IMR-90 (cell line): ENCODE results near the gene ACIN1. TPM values are rescaled to one million over a fixed set of nuclear protein-coding genes. Genes with fewer than 3 reads are reported as not detected.

Experiments
- ATAC-seq: fragments of 200-7000 bp; cut with Tn5 transposase; 2 replicates; pipeline ENCODE4 v1.9.1; 2020; ENCODE audit warnings: low read depth, mild to moderate bottlenecking, moderate library complexity
- BruUV-seq: library from RNA; stranded (reverse); fragments of 400-500 nt; replicated peaks from 2 replicates; lab custom pipeline; 2021; lab: Mats Ljungman, UMichigan
- CTCF ChIA-PET: fragments of 300-600 bp; formaldehyde crosslinking; extraction: SDS; loops from one replicate; lab custom pipeline; 2021; ENCODE audit warnings: antibody characterized with exemption; lab: Yijun Ruan, JAX
- POLR2A ChIA-PET: fragments of 300-600 bp; sonication (Branson Sonifier 250); formaldehyde crosslinking; loops from one replicate; lab custom pipeline; 2022; ENCODE audit warnings: antibody characterized with exemption; ENCODE audit not compliant: unreplicated experiment; lab: Charles Lee
- DNase-seq: peaks from one replicate; pipeline ENCODE4 v3.0.0; 2013
- H2AFZ ChIP-seq: replicated peaks from 2 replicates; pipeline ENCODE3; 2013; ENCODE audit warnings: low read length, mild to moderate bottlenecking; ENCODE audit not compliant: poor library complexity
- H2AK5ac ChIP-seq: 2 replicates; pipeline ENCODE4 v1.6.1; 2013; ENCODE audit warnings: low read depth, low read length, inconsistent platforms
- H2AK9ac ChIP-seq: replicated peaks from 2 replicates; pipeline ENCODE3; 2013; ENCODE audit warnings: mild to moderate bottlenecking, low read depth, low read length, moderate library complexity; ENCODE audit not compliant: poor library complexity
- H2BK120ac ChIP-seq: 2 replicates; pipeline ENCODE4 v1.6.1; 2013; ENCODE audit warnings: low read depth, low read length, inconsistent platforms
- H2BK15ac ChIP-seq: 3 replicates; pipeline ENCODE4 v1.6.1; 2013; ENCODE audit warnings: low read depth, low read length, inconsistent platforms
- H2BK20ac ChIP-seq: 2 replicates; pipeline ENCODE4 v1.6.1; 2013; ENCODE audit warnings: low read depth, mild to moderate bottlenecking, inconsistent platforms, low read length, moderate library complexity
- H2BK5ac ChIP-seq: 2 replicates; pipeline ENCODE4 v1.6.1; 2013; ENCODE audit warnings: mild to moderate bottlenecking, low read depth, low read length, inconsistent platforms; ENCODE audit not compliant: poor library complexity, severe bottlenecking
- H3K14ac ChIP-seq: replicated peaks from 2 replicates; pipeline ENCODE4 v1.6.1; 2013; ENCODE audit warnings: low read depth, low read length, inconsistent platforms
- H3K18ac ChIP-seq: 2 replicates; pipeline ENCODE4 v1.6.1; 2013; ENCODE audit warnings: low read depth, low read length, control low read depth
- H3K23ac ChIP-seq: 2 replicates; pipeline ENCODE4 v1.6.1; 2013; ENCODE audit warnings: low read depth, low read length, inconsistent platforms
- H3K27ac ChIP-seq: 2 replicates; pipeline ENCODE4 v1.5.1; 2013; ENCODE audit warnings: mild to moderate bottlenecking, control low read depth, low read length; ENCODE audit not compliant: insufficient read depth
- H3K27me3 ChIP-seq: 2 replicates; pipeline ENCODE4 v1.6.1; 2013; ENCODE audit warnings: low read length; ENCODE audit not compliant: control insufficient read depth, insufficient read depth
- H3K36me3 ChIP-seq: 2 replicates; pipeline ENCODE4 v1.6.1; 2013; ENCODE audit warnings: low read length, mixed read lengths; ENCODE audit not compliant: control insufficient read depth, insufficient read depth
- H3K4ac ChIP-seq: 2 replicates; pipeline ENCODE4 v1.6.1; 2013; ENCODE audit warnings: low read depth, low read length, inconsistent platforms
- H3K4me1 ChIP-seq: 2 replicates; pipeline ENCODE4 v1.6.1; 2013; ENCODE audit warnings: low read length, mixed read lengths; ENCODE audit not compliant: control insufficient read depth, insufficient read depth
- H3K4me2 ChIP-seq: 2 replicates; pipeline ENCODE4 v1.6.1; 2013; ENCODE audit warnings: low read depth, mild to moderate bottlenecking, control low read depth, low read length, moderate library complexity
- H3K4me3 ChIP-seq: 2 replicates; pipeline ENCODE4 v1.5.1; 2013; ENCODE audit warnings: low read depth, mild to moderate bottlenecking, control low read depth, low read length, moderate library complexity; ENCODE audit not compliant: insufficient read depth
- H3K56ac ChIP-seq: 2 replicates; pipeline ENCODE4 v1.6.1; 2013; ENCODE audit warnings: low read length, inconsistent platforms; ENCODE audit not compliant: insufficient read depth; ENCODE audit errors: extremely low read depth
- H3K79me1 ChIP-seq, 2 experiments: 2 replicates each; pipeline ENCODE4 v1.6.1; 2013; ENCODE audit warnings: low read length in 2 of 2, inconsistent platforms in 1 of 2, low read depth in 1 of 2
- H3K9ac ChIP-seq: 2 replicates; pipeline ENCODE4 v1.6.1; 2013; ENCODE audit warnings: low read depth, low read length, control low read depth
- H3K9me1 ChIP-seq: 2 replicates; pipeline ENCODE4 v1.6.1; 2013; ENCODE audit warnings: low read length, inconsistent platforms; ENCODE audit not compliant: insufficient read depth
- H3K9me3 ChIP-seq: 2 replicates; pipeline ENCODE4 v1.6.1; 2013; ENCODE audit warnings: low read length; ENCODE audit not compliant: control insufficient read depth, insufficient read depth
- H4K20me1 ChIP-seq: 2 replicates; pipeline ENCODE4 v1.6.1; 2013; ENCODE audit warnings: low read length, inconsistent platforms; ENCODE audit not compliant: insufficient read depth
- H4K5ac ChIP-seq: 2 replicates; pipeline ENCODE4 v1.6.1; 2013; ENCODE audit warnings: mild to moderate bottlenecking, low read depth, low read length, control low read depth
- H4K8ac ChIP-seq, 2 experiments: 2 replicates each; pipeline ENCODE4 v1.6.1; 2013; ENCODE audit warnings: low read depth in 2 of 2, low read length in 2 of 2, control low read depth in 1 of 2, inconsistent platforms in 1 of 2
- H4K91ac ChIP-seq: 2 replicates; pipeline ENCODE4 v1.6.1; 2013; ENCODE audit warnings: low read depth, low read length, inconsistent platforms; ENCODE audit not compliant: insufficient read depth
- FOS ChIP-seq: fragments of 150-350 bp; IDR thresholded peaks from 2 replicates; pipeline ENCODE4 v1.6.1; 2016; ENCODE audit warnings: low read depth, low read length
- MAFK ChIP-seq: IDR thresholded peaks from 2 replicates; pipeline ENCODE4 v1.6.1; 2012; ENCODE audit warnings: low read depth, low read length, improper control_type of control experiment
- POLR2A ChIP-seq: IDR thresholded peaks from 2 replicates; pipeline ENCODE4 v1.6.1; 2012; ENCODE audit warnings: mild to moderate bottlenecking, low read depth, low read length
- RAD21 ChIP-seq: IDR thresholded peaks from 2 replicates; pipeline ENCODE4 v1.6.1; 2012; ENCODE audit warnings: low read length, improper control_type of control experiment
- RCOR1 ChIP-seq: IDR thresholded peaks from 2 replicates; pipeline ENCODE4 v1.6.1; 2012; ENCODE audit warnings: mild to moderate bottlenecking, low read length, improper control_type of control experiment; ENCODE audit not compliant: insufficient replicate concordance
- RFX5 ChIP-seq: IDR thresholded peaks from 2 replicates; pipeline ENCODE4 v1.8.0; 2012; ENCODE audit warnings: low read depth, mild to moderate bottlenecking, low read length, moderate library complexity
- WGBS, 2 experiments: methylation state at CpG; one replicate each; pipeline versions ENCODE4 v1.1.5 to v1.1.7; 2013; ENCODE audit warnings: missing lambda C conversion rate in 2 of 2; ENCODE audit not compliant: insufficient read length in 1 of 2; ENCODE audit errors: extremely low coverage in 2 of 2; 5-methylcytosine and 5-hydroxymethylcytosine counted together
- dilution Hi-C: fragments of 300-500 bp; cut with HindIII; formaldehyde crosslinking; loops from one replicate; pipeline ENCODE4 v1.14.3; 2018; ENCODE audit warnings: low sequenced_read_pairs; ENCODE audit not compliant: unreplicated experiment
- in situ Hi-C: fragments of 300-500 bp; cut with MboI; formaldehyde crosslinking; loops from 3 replicates; pipeline ENCODE4 v1.14.3; 2019; ENCODE audit warnings: low sequenced_read_pairs, inconsistent platforms, mixed read lengths
- intact Hi-C: fragments of 100-400 bp; cut with micrococcal nuclease; formaldehyde crosslinking; loops from 2 replicates; pipeline ENCODE4 v1.10.0; 2022
- polyA plus RNA-seq, 3 experiments: library from polyadenylated mRNA; depleted of rRNA; stranded (reverse); fragments of >200 nt; gene quantifications; 2 replicates each; pipeline ENCODE4 v1.2.3, GENCODE V29; 2012; ENCODE audit warnings: low replicate concordance in 1 of 3
- total RNA-seq: library from RNA; depleted of rRNA; stranded (reverse); fragments of >200 nt; gene quantifications from 2 replicates; pipeline ENCODE4 v1.2.3, GENCODE V29; 2012
- TF ChIP-seq, protein P1 (sequence below): fragments of 150-350 bp; IDR thresholded peaks from 2 replicates; pipeline ENCODE4 v1.6.1; 2016; ENCODE audit warnings: low read depth, mild to moderate bottlenecking, low read length, moderate library complexity, borderline replicate concordance

The ACIN1 gene
- total and polyA plus RNA-seq, 2 of the 4 experiments (the other 2 are of a cell fraction) = 73.8 to 185 TPM

DNA sequence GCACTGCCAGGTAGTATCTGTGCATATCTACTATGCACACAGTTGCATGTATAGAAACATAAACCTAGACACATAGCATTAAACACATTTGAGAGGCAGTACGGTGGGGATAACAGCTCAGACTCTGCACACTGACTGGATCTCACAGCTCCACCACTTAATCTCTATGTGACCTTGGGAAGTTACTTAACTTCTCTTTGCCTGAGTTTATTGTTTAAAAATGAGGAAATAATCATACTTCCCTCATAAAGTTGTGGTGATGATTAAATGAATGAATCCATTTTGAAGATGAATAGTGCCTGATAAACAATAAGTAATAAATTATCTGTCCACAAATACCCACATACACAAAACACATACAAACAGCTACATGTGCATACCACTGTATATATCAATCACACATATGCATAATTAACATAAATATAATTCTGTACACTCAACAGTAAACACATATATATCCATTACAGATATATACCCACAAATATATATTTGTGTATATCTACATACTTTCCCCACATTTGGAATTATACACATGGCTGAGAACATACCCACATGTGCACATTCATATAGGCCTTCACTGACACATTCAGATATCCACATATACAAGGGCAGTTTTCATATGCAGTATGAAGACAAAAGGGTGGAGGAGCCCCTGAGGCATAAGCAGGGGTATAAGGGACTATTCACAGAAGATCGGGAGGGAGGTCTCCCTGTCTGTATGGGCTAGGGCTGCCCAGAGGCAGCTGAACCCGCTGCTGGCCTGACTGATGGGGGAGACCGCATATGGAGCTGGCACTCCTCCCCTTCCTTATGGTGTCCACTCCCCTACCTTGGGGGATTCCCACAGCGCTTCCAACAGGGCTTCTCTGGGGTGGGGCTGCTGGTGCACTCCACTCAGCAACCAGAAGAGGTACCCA lies 43.5 kb downstream of the ACIN1 start:
- H3K14ac ChIP-seq = no peak overlapping the region
- H3K36me3 ChIP-seq = peaks cover 2% of the 10 kb centered on the region; the same call in 1 of the 2 replicates
- no peak overlapping the region for H3K4me3 ChIP-seq
- no peak overlapping the region for H4K5ac ChIP-seq
- no peak overlapping the region for H3K4ac ChIP-seq
- H3K27ac ChIP-seq = no peak overlapping the region
- DNase-seq (no peak), ATAC-seq (no peak)
- peaks cover 3% of the 10 kb centered on the region; the same call in 1 of the 2 replicates for H3K9me1 ChIP-seq
- TF ChIP-seq POLR2A (no peak), RFX5 (no peak), FOS (no peak), RCOR1 (no peak), MAFK (no peak), RAD21 (no peak)
- TF ChIP-seq, protein P1, sequence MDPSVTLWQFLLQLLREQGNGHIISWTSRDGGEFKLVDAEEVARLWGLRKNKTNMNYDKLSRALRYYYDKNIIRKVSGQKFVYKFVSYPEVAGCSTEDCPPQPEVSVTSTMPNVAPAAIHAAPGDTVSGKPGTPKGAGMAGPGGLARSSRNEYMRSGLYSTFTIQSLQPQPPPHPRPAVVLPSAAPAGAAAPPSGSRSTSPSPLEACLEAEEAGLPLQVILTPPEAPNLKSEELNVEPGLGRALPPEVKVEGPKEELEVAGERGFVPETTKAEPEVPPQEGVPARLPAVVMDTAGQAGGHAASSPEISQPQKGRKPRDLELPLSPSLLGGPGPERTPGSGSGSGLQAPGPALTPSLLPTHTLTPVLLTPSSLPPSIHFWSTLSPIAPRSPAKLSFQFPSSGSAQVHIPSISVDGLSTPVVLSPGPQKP = no peak
- H2AK9ac ChIP-seq = no peak overlapping the region
- dilution Hi-C loops (no loop called here), in situ Hi-C loops (loop anchor here (5.0 kb wide), 1 partner anchor 59 kb away; no protein-coding TSS in a partner anchor), intact Hi-C loops (loop anchor here (1.0 kb wide), 1 partner anchor 33 kb away; no protein-coding TSS in a partner anchor)
- no peaks in the 10 kb centered on the region for H3K9me3 ChIP-seq
- H3K9ac ChIP-seq = no peak overlapping the region
- no peak overlapping the region for H2BK5ac ChIP-seq
- H2AK5ac ChIP-seq = no peak overlapping the region
- WGBS, 2 experiments = no CpG with 5 or more reads among the region's 5 CpGs
- CTCF ChIA-PET = interaction anchor here (1.4 to 1.5 kb wide), 2 partner anchors 57 to 58 kb away, joined by 4 to 5 read pairs; no protein-coding TSS in a partner anchor
- H3K4me2 ChIP-seq = no peak overlapping the region
- H2AFZ ChIP-seq = no peak overlapping the region
- POLR2A ChIA-PET = interaction anchor here (0.6 to 1.0 kb wide), 2 partner anchors 27 to 121 kb away, joined by 3 to 4 read pairs; no protein-coding TSS in a partner anchor
- H3K23ac ChIP-seq = no peak overlapping the region; the same call in 1 of the 2 replicates
- H2BK20ac ChIP-seq = no peak overlapping the region
- peaks cover 9% of the 10 kb centered on the region for H3K4me1 ChIP-seq
- H3K79me1 ChIP-seq = peaks cover 0 to 12% of the 10 kb centered on the region in 2 experiments; a peak in 2 of 4 replicates
- no peak overlapping the region for H2BK15ac ChIP-seq
- no peak overlapping the region for H3K56ac ChIP-seq
- no peak overlapping the region for H2BK120ac ChIP-seq
- H4K20me1 ChIP-seq = no peaks in the 10 kb centered on the region; the same call in 1 of the 2 replicates
- no peak overlapping the region for H4K91ac ChIP-seq
- no peak overlapping the region for H4K8ac ChIP-seq
- BruUV-seq = no TSS peak
- H3K27me3 ChIP-seq = no peaks in the 10 kb centered on the region
- H3K18ac ChIP-seq = no peak overlapping the region
